ENCODE results near the gene ZIC5.

Gene ZIC5

DNA sequence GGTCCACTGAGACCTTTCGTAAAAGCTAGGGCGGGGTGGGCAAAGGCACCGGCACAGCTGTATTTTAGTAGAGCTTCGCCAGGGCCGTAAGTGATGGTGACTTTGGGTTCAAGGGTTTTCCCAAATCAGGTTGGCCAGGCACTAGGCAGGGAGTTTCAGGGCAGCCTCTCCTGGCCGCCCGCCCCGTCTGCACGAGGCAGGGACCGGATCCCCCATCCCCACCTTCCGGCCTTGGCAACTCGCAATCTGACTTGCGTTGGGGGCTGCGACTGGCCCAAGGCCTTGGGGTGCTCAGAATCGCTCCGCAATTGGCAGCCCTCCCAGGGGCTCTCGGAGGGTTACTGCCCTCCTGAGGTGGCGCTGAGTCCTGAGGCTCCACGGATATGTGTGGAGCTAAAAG is 4.1 kb upstream of the ZIC5 start:
- DNase-seq, result no peak

DNA sequence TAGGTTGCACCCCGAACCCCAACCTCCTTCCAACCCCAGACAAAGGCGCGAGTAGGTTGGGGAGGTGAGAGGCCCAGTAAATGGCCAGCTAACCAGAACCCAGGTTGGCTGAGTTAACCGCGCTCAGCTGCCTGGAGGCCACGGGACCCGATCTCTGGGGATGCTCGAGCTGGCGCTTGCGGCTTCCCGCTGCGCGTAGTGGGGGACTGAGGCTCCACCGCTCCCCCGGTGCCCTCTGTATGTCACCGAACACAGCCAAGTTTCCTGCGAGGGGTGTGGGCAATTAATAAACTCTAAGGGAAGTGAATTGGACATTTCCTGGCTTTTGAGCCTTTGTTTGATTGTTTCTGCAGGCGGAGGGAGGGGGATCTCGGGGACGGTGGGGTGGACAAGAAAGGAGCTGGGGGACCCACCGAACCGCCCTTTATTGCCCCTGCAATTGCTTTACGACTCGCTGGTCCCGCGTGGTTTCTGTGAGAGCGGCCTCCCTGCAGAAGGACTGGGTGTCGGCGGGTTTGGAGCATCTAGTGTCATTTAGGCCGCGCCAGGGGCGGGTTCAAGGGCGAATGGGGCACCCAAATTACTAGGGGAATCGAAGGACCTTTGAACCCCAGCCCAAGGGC is 3.5 kb upstream of the ZIC5 start:
- DNase-seq, result no peak

DNA sequence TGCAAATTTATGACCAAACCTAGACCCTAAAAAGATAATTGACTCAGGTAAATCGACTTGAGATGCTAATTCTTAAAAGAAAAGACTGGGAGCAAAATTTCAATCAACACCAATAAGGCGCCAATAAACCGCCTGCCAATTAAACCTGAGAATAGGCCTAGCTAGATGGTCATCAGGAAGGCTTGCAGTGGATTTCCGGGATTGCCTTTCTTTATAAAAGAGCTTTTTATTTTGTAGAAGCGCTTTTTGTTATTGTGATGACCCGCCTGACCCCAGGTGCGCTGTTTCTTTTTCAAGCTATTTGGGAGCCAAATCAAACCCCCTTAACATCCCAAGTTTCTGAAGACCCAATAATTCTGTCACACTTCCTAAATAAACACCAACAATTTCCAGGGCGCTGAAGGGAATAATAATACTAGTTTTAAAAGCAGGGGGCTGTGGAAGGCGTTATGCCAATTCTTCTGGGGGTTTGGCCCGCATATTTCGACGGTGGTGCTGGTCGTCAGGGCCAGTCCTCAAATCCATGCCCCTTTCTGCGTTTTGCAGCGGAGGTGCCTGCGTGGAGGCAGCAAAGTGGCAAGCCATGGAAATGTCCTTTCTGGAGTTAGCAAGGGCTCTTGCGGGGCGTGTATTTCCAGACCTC is 2.9 kb upstream of the ZIC5 start:
- no peak for DNase-seq

DNA sequence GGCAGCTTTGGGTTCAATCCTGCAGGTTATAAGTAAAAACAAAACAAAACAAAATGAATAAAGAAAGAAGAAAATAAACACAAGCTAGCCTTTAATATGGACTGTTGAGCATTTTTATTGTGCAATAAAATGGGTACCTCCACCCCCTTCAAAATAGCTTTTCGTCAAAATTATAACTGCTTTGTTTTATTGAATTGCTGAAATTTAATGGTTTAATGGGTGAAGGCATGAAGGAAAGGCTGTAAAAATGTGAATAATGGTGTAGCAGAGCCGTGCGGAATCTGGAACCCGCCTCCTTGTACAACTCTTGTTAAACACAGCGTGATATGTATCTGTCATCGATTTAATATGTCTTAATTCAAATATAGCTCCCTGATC is 2.2 kb upstream of the ZIC5 start:
- DNase-seq, result no peak

DNA sequence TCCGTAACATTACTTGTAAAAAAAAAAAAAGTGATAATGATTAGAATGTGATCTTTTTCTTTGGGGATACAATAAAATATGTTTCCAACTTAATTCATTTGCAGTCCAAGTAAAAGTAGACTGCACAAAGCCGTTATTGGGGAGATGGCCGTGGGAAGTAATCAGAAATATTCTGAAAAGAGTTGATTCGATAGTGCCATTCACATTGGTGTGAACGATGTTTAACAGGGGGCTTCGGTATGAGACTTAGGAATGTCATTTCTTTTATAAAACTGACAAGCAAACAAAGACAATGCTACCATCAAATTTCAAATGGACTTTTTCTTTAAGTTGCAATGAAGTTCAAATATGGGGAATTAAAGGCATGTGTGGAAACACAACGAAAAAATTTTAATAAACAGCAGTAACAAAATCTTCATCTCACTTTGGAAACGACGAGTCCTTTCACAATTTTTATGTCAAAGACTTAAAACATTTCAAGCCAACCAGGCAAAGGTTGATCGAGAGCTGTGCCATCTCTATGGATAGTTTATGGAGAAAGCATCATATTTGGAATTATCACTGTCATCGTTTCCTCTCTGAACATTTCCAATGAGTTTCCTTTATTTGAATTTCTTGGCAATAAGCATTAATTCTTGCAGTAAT is 1.7 kb upstream of the ZIC5 start:
- DNase-seq, result no peak

DNA sequence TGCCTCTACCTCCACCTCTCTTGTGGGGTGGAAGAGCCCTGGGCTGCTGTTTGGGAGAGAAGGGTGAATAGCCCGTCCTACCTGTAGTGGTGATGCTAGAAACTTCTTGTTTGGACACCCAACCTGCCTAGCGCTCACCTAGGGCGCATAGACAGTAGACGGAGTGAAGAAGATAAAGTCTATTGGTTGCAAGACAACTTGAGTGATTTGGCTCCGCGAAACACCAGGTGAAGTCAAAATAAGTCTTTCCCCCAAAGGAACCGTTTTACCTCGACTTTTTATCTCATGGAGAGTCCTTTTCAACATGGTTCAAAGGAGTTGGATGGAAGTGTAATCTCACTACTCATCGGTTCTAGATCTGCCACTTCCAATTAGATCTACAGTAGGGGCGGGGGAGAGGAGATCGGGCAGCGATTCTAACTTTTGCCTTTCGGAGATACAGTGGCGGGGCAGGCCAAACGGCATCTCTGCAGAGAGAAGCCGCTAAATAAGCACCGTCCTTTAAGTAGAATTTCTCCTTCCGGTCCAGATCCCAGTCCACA is 694 bp upstream of the ZIC5 start:
- no peak for DNase-seq

DNA sequence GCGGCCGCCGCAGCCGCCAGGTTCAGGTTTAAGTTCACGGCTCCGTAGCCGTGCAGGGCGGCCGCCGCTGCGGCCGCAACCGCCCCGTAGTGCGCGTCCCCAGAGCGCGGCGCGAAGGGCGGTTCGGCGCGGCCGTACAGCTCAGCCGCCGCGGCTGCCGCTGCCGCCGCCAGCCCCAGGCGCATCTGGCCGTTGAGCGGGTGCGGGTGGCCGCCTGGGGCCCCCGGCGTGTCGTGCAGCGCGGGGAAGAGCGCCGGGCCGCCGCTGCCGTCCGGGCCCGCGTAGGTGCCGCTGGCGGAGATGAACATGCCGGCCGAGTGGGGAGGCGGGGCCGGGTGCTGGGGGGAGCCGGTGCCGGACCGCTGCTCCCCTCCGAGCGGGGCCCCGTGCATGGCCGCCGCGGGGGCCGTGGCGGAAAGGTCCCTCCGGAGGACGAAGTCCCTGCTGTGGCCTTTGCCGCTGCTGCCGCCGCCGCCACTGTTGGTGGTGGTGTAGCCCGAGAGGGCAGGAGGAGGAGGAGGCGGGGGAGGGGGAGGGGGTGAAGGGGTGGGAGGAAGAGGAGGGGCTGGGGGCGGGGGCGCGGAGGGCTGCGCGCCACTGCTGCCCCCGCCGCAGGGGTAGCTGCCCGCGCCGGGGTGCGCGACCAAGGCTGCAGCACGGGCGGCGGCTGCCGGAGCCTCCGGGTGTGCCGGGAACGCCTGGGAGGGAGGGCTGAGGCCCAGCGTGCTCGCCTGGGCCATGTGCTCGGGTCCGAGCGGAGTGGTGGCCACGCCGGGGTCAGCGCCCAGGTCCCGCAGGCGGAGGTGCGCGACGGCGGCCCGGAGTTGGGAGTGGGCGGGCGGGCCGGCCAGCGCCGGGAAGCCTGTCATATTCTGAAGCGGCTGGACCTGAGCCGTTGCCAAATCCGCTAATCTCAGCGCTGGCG is 654 bp downstream of the ZIC5 start:
- DNase-seq, result peak; percentile 15

DNA sequence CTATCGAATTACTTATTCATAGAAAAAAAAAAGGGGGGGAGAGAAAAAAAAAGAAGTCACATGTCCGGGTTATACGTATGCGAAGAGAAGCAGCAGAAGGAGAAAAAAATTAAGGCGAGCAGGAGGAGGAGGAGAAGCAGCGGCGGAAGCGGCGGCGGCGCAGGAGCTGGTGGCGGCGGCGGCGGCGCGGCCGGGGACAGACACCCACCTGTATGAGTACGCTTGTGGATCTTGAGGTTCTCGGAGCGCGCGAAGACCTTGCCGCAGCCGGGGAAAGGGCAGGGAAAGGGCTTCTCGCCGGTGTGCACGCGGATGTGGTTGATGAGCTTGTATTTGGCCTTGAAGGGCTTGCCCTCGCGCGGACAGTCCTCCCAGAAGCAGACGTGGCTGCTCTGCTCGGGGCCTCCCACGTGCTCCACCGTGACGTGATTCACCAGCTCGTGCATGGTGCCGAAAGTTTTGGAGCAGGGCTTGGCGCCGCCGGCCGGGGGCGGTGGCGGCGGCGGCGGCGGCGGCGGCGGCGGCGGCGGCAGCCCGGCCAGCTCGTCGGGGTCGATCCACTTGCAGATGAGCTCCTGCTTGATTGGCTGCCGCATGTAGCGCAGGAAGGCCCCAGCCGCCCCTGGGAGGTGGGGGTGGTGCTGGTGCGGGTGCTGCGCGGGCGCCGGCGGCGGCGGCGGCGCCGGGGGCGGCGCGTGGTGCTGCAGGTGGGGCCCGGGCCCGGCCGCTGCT is 1.5 kb downstream of the ZIC5 start:
- DNase-seq, result peak; percentile 37

DNA sequence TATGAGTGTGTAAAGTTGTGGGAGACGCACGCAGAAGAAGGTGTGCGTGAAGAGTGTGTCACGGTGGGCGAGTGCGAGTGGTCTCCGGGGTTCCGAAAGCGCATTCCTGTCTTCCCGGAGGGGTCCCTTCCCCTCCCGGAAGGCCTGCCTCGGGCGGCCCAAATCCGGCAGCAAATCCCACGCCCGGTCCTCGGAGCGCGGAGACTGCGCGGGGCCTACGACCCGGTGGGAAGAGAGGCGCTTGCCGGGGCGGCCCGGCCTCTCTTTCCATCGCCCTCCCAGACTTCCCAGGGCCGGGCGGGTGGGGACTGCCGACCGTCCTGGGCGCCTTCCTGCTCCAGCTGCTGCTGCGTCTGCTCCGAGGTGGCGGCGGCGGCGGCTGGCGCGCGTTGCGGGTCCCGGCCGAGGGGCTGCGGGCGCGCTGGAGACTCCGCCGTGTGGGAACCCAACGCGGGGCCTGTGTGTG is 2.1 kb downstream of the ZIC5 start:
- no peak for DNase-seq

DNA sequence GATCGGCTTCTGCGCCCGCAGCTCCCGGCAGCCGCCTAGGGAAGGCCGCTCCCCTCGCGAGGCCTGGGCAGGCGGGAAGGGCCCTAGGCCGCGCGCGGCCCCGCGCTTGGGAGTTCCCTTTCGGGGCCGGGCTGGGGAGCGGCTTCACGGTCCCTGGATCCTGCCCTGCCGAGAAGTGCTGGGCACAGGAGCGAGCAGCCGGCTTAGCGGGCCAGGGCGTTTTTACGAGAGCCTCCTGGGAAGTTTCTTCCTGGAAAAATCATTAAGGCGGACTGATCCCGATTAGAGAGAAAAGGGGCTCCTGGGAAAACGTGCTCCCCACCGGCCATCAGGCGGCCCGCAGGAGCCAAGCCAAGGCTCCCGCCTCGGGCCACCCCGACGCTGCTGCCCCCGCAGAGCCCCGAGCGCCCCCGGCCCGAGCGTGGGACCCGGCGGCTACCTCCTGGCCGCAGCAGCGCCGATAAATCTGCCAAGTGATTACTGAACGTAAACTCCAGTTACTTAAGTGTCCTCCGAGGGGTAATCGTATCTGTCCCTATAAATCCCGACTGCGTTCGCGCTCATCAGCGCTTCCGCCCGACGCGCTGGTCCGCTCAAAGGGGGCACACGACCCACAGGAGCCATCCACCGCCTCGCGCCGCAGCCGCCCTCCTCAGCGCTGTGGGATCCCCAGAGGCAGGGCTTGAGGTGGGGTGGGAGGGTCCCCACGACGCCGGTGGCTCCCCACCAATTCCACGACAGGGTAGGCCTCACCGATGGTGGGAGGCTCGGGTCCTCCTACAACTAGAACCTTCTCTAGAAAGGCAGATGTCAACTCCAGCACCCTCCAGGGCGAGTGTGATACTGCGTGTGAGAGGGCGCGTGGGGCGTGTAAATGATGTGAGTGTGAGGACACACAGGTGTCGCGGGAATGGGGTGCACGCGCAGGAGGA is 2.8 kb downstream of the ZIC5 start:
- DNase-seq, result no peak

DNA sequence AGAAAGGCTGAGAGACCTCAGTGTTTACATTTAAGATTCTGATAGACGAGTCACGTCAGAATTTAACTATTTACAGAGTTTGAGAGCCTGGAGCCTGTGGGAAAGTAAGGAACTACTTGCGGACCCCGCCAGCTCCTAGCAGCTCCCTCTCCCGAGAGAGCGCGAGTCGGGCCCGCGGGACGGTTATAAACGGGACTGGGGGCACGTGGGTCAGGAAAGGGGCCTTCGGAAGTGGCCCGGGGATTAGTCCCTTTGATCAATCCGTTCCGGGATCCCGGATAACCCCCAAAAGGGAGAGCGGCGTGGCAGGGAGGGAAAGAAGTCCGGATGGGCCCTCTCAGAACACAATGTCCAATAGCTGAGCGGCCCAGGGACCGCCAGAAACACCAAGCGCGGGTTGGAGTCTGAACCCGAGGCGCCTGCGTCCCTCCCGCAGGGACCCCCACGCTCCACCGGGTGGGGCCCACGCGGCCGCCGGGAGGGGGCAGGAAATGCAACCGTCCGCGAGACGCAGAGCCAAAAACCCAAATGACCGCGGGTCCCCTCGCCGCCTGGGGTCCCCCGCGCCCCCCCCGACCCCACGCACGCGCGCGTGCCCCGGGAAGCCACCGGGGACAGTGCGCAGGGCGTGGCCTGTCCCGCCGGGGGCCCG is 3.6 kb downstream of the ZIC5 start:
- DNase-seq, result no peak

DNA sequence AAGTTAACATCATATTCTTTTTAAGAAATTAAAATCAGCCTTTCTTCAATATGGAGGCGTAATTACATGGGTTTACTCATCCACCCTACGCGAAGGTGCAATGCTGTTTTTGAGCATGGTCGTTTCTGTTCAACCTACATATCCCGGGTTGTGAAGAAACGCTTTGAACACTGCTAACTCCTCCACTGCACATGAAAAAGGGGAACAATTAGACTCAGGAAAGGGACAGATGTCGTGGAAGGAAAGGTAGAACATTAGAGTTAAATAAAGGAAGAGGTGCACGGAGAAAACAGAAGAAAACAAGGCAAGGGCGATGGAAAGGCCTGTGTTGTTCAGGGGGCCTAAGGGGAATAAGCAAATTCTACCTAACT is 4.1 kb downstream of the ZIC5 start:
- DNase-seq, result no peak

DNA sequence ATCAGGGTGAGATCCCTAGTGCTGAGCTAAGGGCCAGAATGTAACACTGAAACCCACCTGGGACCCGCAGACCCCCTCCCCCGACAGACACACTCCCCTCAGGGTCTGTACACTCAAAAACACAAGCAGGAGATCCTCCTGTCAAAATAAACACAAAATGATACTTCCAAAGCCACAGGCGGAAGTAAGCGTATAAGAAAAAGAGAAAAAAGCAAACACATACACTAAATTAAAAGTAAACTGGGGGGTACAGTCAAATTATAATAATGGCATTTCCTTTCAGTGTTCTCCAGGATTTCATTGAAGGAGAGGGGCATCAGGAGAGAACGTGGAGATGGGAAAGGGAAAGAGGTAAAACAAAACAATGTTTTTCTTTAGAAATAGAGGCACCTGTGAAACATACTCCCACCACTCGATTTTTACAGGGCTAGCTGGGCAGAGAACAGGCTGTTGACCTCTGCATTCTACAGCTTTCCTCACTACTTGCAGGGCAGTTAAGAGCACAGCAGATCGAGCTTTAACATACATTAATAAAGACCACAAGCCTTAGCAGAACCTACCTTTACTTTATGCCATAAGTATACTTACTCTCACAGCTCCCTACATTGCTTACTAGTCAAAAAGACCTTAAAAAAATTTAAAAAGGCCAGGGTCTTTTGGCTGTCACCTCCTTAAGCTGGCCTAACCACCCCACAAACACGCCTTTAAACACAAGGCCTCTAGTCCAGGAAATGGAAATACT is 5.3 kb downstream of the ZIC5 start:
- DNase-seq, result no peak

DNA sequence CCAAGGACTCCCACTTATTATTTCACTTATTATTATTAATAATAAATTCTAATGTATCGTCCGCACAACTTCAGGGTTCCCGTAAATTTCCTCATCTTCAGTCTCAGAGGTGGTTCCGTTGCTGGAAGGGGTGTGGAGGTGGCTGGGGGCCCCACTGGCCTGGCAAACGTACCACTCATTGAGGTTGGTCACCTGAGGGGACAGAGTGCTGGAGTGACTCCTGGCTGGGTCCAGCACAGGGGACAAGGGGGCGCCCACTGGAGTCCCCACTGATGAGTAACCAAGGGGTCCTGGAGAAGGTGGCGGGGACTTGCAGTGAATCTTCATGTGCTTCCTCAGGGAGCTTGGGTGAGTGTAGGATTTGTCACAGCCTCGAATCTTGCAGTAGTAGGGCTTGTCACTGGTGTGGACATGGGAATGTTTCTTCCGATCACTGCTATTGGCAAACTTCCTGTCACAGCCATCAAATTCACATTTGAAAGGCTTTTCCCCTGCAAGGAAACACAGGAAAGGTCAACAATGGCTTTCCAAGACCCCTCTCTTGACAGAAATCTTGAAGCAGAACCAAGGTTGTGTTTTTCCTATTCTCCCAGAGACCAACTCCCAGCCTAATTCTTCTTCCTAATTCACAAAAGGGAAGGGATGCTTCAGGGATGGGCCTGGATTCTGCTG is 6.1 kb downstream of the ZIC5 start:
- no peak for DNase-seq

DNA sequence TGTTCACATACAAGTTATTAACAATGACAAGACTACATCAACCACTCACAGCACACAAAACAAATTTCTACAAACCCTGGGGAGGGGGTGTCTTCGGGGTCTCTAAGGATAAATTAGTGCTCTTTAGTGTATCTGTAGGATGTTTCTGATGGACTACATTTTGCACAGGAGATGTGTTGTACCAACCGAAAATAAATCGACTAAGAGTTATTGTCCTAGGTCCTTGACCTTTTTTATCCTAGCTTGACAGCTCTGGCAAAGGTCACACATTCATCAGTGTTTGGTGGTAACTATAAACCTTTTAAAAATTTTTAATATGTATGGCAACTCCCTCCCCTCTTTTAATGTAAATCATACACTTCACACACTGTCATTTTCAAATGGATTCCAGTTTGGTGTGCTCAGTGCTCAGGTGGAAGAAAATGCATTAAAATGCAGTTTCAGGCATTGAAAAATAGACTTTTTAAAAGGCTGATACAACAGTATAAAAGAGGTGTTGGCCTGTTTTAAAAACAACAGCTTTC is 7.7 kb downstream of the ZIC5 start:
- DNase-seq, result no peak

DNA sequence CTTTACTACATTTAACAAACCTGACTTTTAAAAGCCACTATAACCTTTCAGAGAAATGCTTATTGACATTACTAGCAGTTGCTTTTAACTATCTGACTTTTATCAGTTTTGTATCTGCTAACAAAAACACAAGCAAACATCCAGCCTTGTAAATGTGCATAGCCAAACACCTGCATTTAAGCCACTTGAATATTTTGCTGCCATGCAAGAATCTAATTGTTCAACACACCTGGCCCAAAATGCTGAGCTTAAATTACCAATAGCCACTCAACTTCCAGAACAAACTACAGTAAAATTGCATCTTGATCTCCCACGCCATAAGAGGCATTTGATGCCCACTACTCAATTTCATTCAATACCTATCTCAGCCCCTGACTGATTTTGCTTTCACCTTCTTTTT is 9.3 kb downstream of the ZIC5 start:
- no peak for DNase-seq

DNA sequence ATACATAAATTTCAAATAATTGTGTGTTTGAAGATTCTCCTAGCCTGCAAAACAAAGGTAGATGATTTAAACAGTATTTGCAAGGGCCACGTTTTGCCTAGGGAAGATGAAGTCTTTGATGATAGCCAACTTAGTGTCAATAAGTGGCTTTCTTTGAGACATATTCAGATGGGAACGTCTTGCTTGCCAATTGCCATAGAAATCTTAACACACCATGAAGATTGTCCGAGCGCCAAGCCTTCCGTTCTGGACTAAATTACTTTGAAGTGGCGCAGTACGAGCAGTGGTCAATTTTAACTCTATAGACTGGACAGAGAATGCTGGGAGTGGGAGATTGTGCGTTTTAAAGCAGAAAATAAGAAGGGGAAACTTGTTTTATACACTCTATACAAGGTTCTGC is 9.9 kb downstream of the ZIC5 start:
- DNase-seq, result no peak

DNA sequence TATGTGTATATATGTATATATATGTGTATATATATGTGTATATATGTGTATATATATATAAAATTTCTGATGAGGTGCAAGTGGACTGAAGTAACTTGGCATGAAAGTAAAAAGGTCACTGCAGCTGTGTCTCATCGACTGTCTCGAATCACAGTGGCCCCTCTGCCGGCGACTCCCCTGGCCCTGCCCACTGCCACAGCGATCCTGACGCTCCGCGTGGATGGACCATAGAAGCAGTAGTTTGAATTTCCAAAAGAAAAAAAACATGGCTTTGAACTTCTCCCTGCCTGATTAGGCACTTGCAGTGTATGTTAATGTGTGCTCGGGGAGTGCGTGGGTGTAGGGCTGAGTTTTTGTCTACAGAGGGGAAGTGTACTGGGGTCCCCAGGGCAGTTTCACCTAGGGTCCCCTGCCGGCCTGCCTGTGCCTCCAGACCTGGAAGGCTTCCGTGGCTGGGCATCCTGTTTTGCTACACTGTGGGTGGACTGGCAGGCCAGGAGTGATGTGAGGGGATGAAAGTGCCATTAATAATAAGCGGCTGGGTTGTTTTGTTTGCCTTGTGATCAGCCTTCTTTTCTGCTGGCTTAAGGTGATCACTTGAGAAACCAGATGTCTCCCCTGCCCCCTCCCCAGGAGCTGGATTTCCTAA is 10.8 kb downstream of the ZIC5 start:
- DNase-seq, result no peak
